ENCODE data around the gene ZSCAN10. TPM values are rescaled to one million over a fixed set of nuclear protein-coding genes. Genes with fewer than 3 reads are reported as not detected.

ZSCAN10 gene
- total and polyA plus RNA-seq, 9 of the 15 experiments (the other 6 are each of a cell fraction or from before 2014, with no cell fraction given), result 0.22 TPM; not detected in 8

GRCh38 chr16:3123986-3124886 is 25.1 kb upstream of the ZSCAN10 start (continued):
- TF ChIP-seq ID3 (CRISPR knock-in tag; IDR thresholded peaks at IDR 0.05) (no peak), ID3 (tag; IDR thresholded peaks at IDR 0.05) (no peak), ZEB2 (IDR thresholded peaks at IDR 0.05) (0 out of 2 replicates have a peak, but pooled peaks have one; percentile 18), LEF1 (IDR thresholded peaks at IDR 0.05) (no peak), SLC30A9 (CRISPR knock-in tag; IDR thresholded peaks at IDR 0.05) (no peak), GABPA (tag; conservative IDR thresholded peaks at IDR 0.05; ENCODE audit: low read depth) (peak; percentile 94), DLX4 (CRISPR knock-in tag; IDR thresholded peaks at IDR 0.05) (no peak), POLR2G (IDR thresholded peaks at IDR 0.05; ENCODE audit: low read depth, low read length) (peak; percentile 89), STAT6 (CRISPR knock-in tag; IDR thresholded peaks at IDR 0.05) (0 out of 2 replicates have a peak, but pooled peaks have one; percentile 36), KAT8 (IDR thresholded peaks at IDR 0.05; ENCODE audit: low read depth) (no peak), PHTF2 (CRISPR knock-in tag; IDR thresholded peaks at IDR 0.05) (no peak), SIN3B (IDR thresholded peaks at IDR 0.05; ENCODE audit: low read depth) (peak; percentile 84), PTTG1 (tag; IDR thresholded peaks at IDR 0.05; ENCODE audit: low read depth) (no peak), SRF (CRISPR knock-in tag; IDR thresholded peaks at IDR 0.05) (peak in 1 of 2 experiments; percentile 83; a peak in 1 of 4 replicates), MEIS2 (IDR thresholded peaks at IDR 0.05; ENCODE audit: partially characterized antibody) (peak; percentile 14), NCOA4 (IDR thresholded peaks at IDR 0.05; ENCODE audit: partially characterized antibody) (no peak), ZBTB12 (CRISPR knock-in tag; IDR thresholded peaks at IDR 0.05) (0 out of 2 replicates have a peak, but pooled peaks have one; percentile 12)
- TF ChIP-seq, protein P1, sequence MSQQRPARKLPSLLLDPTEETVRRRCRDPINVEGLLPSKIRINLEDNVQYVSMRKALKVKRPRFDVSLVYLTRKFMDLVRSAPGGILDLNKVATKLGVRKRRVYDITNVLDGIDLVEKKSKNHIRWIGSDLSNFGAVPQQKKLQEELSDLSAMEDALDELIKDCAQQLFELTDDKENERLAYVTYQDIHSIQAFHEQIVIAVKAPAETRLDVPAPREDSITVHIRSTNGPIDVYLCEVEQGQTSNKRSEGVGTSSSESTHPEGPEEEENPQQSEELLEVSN (IDR thresholded peaks at IDR 0.05; ENCODE audit: borderline replicate concordance in 1 of 2, extremely low read depth in 1 of 2, insufficient read depth in 1 of 2, insufficient read length in 1 of 2, low read depth in 1 of 2, low read length in 1 of 2, poor library complexity in 1 of 2, severe bottlenecking in 1 of 2), result peak; percentile 34 to 85
- TF ChIP-seq, protein P2, sequence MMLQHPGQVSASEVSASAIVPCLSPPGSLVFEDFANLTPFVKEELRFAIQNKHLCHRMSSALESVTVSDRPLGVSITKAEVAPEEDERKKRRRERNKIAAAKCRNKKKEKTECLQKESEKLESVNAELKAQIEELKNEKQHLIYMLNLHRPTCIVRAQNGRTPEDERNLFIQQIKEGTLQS (IDR thresholded peaks at IDR 0.05), result no peak
- TF ChIP-seq, protein P2 (CRISPR knock-in tag; conservative IDR thresholded peaks at IDR 0.05), result 0 out of 2 replicates have a peak, but pooled peaks have one; percentile 65
